ENCODE measurements around the gene LPCAT3.

The LPCAT3 gene

DNA sequence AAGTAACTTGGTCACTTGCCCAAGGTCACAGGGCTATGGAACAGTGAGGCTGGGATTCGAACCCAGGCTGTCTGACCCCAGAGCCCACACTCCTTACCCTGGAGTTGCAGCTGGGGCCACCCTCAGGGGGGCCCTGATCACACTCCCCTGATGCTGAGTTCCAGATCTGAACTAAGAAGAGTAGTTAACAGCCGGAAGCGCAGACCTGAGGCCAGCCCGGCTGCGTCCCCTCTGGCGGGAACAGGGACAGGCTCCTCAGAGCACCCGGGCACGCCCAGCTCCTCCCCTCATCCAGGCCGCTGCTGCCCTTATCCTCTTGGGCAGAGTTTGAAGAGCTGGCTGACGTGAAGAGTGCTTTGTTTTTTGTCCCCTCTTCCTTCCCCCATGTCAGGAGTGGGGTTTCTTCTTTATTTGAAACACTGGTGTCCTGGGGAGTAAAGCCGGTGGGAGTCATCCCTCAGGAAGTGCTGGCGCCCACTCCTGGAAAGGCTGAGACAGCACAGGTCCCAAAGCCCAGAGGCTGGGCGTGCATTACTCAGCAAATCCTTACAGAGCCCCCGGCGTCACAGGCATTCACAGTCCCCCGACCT is 56.5 kb downstream of the LPCAT3 start:
- Histone ChIP-seq H3K9ac (ENCODE audit: low read depth, low read length) (peak overlapping the region; percentile 77), H3K9me3 (ENCODE audit: insufficient read depth, low read depth, low read length) (no peaks in the 10 kb centered on the region), H3K4me3 (ENCODE audit: low read length) (peak overlapping the region; percentile 61), H3K4me1 (ENCODE audit: insufficient read depth, low read length) (peaks cover 24% of the 10 kb centered on the region), H3K27ac (ENCODE audit: low read length) (peak overlapping the region; percentile 68), H3K27me3 (ENCODE audit: insufficient read depth, low read length) (no peaks in the 10 kb centered on the region), H3K36me3 (ENCODE audit: insufficient read depth, low read depth, low read length) (peaks cover 26% of the 10 kb centered on the region)

DNA sequence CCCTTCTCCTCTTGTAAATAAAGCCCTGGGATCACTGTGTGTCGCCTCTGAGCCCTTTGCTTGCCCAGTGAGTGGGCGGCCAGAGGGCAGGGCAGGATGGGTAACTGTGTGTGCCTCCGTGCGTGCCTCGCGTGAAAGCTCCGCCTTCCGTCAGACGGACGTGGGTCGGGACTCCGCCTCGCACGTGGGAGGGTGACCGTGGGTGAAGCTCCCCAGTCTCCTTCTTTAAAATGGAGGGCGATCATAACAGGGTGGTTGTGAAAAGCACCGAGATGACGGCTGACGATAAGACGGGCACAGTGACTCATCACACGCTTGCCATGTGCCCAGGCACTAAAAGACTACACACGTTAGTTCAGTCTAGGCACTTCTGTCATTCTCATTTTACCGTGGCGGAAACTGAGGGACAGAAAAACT is 57.0 kb downstream of the LPCAT3 start:
- peaks cover 24% of the 10 kb centered on the region for H3K4me1 ChIP-seq (ENCODE audit: insufficient read depth, low read length)
- H3K9ac ChIP-seq (ENCODE audit: low read depth, low read length), result peak overlapping the region; percentile 77
- no peaks in the 10 kb centered on the region for H3K9me3 ChIP-seq (ENCODE audit: insufficient read depth, low read depth, low read length)
- H3K4me3 ChIP-seq (ENCODE audit: low read length), result peak overlapping the region; percentile 61
- no peaks in the 10 kb centered on the region for H3K27me3 ChIP-seq (ENCODE audit: insufficient read depth, low read length)
- peak overlapping the region; percentile 68 for H3K27ac ChIP-seq (ENCODE audit: low read length)
- H3K36me3 ChIP-seq (ENCODE audit: insufficient read depth, low read depth, low read length), result peaks cover 21% of the 10 kb centered on the region

DNA sequence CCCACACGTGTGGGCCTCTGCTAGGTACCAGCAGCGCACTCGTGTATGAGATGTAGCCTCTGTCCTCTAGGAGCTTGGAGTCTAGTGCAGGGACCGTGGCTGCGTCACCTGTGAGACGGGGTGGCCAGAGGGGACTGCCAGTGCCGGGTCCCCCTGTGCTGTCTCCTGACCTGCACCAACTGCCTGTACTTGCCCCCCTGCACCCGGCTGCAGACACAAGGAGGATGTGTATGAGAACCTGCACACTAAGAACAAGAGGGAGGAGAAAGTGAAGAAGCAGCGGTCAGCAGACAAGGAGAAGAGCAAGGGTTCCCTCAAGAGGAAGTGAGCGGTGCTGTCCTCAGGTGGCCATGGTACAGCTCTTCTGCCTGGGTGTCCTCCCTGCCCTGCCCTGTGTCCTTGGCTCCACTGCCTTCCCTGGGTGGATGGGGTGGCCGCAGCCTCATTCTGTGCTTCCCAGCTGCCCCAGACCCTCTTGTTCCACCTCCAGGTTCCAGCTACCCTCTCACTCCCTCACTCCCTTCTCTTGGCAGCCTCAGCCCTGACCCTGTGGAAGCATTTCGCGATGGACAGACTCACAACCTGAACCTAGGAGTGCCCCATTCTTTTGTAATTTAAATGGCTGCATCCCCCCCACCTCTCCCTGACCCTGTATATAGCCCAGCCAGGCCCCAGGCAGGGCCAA is 57.5 kb downstream of the LPCAT3 start:
- H3K4me3 ChIP-seq (ENCODE audit: low read length), result peak overlapping the region; percentile 61; the same call in 1 of the 2 replicates
- H3K4me1 ChIP-seq (ENCODE audit: insufficient read depth, low read length), result peaks cover 24% of the 10 kb centered on the region; the same call in 1 of the 2 replicates
- no peaks in the 10 kb centered on the region for H3K9me3 ChIP-seq (ENCODE audit: insufficient read depth, low read depth, low read length)
- H3K36me3 ChIP-seq (ENCODE audit: insufficient read depth, low read depth, low read length), result peaks cover 15% of the 10 kb centered on the region
- no peaks in the 10 kb centered on the region for H3K27me3 ChIP-seq (ENCODE audit: insufficient read depth, low read length)
- H3K9ac ChIP-seq (ENCODE audit: low read depth, low read length), result peak overlapping the region; percentile 77; the same call in 1 of the 2 replicates
- peak overlapping the region; percentile 68 for H3K27ac ChIP-seq (ENCODE audit: low read length)

DNA sequence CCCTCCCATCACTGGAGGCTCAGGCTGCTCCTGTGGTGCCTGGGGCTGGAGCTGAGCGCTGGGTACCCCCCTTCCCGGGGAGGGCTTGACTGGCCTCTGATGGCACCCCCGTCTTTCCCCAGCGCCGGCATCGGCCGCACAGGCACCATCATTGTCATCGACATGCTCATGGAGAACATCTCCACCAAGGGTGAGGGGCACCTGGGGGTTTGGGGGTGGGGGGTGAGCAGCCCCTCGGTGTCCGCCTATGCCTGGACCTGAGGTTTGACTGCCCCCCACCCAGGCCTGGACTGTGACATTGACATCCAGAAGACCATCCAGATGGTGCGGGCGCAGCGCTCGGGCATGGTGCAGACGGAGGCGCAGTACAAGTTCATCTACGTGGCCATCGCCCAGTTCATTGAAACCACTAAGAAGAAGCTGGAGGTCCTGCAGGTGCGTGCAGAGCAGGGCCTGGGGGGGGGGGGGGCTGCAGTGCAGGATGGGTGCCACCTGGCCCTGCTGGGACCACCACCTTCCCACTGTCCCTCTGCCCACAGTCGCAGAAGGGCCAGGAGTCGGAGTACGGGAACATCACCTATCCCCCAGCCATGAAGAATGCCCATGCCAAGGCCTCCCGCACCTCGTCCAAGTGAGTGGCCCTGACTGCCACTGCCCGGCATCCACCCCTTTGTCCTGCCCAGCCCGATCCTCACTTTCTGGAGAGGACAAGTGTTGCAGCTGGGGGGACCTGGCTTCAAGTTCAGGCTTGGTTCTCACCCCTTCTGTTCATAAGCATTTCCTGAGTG is 58.3 kb downstream of the LPCAT3 start:
- Histone ChIP-seq H3K4me3 (ENCODE audit: low read length) (no peak overlapping the region), H3K9me3 (ENCODE audit: insufficient read depth, low read depth, low read length) (no peaks in the 10 kb centered on the region), H3K36me3 (ENCODE audit: insufficient read depth, low read depth, low read length) (peaks cover 9% of the 10 kb centered on the region; the same call in 1 of the 2 replicates), H3K4me1 (ENCODE audit: insufficient read depth, low read length) (peaks cover 21% of the 10 kb centered on the region; the same call in 1 of the 2 replicates), H3K27ac (ENCODE audit: low read length) (no peak overlapping the region), H3K9ac (ENCODE audit: low read depth, low read length) (peak overlapping the region; percentile 77; the same call in 1 of the 2 replicates), H3K27me3 (ENCODE audit: insufficient read depth, low read length) (no peaks in the 10 kb centered on the region)

DNA sequence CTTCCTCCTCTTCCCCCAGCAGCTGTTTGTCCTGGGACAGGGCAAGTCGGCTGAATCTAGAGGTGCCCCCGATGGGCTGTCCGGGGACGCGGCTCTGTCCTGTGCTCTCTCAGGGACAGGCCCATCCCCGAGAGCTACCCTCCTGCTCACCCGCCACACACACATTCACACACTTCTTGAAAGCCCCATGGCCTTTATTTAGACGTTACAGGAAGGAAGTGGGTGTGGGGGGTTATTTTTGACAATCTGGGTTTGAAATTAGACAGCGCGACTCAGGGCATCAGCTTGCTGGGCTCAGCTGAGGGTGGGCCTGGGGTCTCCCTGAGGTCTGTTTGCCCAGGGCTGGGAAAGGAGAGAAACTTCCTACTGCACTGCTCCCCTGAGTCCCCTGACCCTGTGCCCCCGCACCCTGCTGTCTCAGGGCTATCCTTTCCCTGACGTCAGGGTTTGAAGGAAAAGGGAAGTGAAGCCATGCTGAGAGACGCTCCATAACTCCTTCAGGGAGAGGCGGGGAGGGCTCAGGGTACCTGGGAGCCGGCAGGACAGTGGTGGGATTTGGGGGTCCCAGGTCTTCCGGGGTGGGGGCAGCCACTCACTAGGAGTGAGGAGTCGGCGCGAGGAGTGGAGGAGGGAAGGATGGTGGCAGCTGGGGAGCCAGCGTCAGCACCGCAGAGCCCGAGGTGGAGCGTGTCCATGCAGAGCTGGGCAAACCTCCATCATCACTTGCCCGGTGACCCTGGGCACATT is 59.0 kb downstream of the LPCAT3 start:
- H3K9me3 ChIP-seq (ENCODE audit: insufficient read depth, low read depth, low read length), result no peaks in the 10 kb centered on the region
- H3K4me3 ChIP-seq (ENCODE audit: low read length), result no peak overlapping the region
- peaks cover 21% of the 10 kb centered on the region; the same call in 1 of the 2 replicates for H3K4me1 ChIP-seq (ENCODE audit: insufficient read depth, low read length)
- H3K9ac ChIP-seq (ENCODE audit: low read depth, low read length), result no peak overlapping the region
- peaks cover 1% of the 10 kb centered on the region; the same call in 1 of the 2 replicates for H3K36me3 ChIP-seq (ENCODE audit: insufficient read depth, low read depth, low read length)
- H3K27ac ChIP-seq (ENCODE audit: low read length), result no peak overlapping the region
- no peaks in the 10 kb centered on the region for H3K27me3 ChIP-seq (ENCODE audit: insufficient read depth, low read length)

DNA sequence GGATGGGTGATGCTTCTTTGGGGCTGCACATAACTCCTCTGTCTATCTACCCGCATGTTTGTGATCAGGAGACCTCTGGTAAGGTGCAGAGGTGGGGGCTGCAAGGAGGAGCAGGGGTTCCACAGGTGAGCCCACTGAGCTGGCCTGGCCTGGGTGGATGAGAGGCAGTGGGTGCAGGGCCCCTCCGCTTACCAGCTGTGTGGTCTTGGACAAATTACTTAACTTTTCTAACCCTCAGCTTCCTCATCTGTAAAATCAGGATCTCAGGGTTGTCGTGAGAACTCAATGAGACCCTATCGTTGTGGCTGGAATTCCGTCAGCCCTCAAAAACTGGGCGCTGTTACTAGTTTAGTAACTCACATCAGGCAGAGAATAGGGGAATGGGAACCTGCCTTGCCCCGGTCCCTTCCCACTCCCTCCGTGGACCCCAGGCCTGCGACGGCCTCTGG is 59.6 kb downstream of the LPCAT3 start:
- no peak overlapping the region for H3K27ac ChIP-seq (ENCODE audit: low read length)
- H3K9me3 ChIP-seq (ENCODE audit: insufficient read depth, low read depth, low read length), result no peaks in the 10 kb centered on the region
- H3K4me1 ChIP-seq (ENCODE audit: insufficient read depth, low read length), result peaks cover 21% of the 10 kb centered on the region; the same call in 1 of the 2 replicates
- H3K27me3 ChIP-seq (ENCODE audit: insufficient read depth, low read length), result no peaks in the 10 kb centered on the region
- no peak overlapping the region for H3K4me3 ChIP-seq (ENCODE audit: low read length)
- no peak overlapping the region; the same call in 1 of the 2 replicates for H3K9ac ChIP-seq (ENCODE audit: low read depth, low read length)
- H3K36me3 ChIP-seq (ENCODE audit: insufficient read depth, low read depth, low read length), result no peaks in the 10 kb centered on the region

DNA sequence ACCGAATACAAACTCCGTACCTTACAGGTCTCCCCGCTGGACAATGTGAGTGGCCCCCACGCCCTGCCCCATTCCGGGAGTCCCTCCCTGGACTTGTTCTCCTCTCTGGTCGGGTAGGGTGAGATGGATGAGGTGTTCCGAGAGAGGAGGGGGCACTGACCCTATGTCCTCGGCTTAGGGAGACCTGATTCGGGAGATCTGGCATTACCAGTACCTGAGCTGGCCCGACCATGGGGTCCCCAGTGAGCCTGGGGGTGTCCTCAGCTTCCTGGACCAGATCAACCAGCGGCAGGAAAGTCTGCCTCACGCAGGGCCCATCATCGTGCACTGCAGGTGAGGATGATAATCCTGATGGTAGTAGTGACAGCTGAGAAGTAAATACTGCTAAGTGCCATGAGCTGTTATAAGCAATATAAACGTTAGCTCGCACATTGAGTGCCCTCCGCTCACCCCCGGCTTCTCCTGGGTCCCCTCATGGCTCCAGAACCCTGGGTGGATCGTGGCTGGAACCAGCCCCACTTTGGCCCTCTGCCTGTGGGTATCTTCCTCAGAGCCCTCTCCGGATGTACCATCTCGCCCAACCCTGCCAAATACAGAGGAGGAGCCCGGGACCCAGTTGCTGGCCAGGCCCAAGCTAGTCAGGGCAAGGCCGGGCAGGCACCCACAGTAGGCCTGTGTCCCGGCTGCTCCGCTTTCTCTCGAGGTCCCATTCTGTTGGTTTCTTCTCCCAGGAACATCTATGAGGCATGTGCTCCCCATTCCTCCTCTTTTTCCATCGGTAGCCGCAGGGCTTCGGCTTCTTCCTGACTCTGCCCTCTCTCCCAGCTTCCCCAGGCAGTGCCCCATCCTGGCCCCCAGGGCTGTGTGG is 60.3 kb downstream of the LPCAT3 start:
- no peak overlapping the region for H3K4me3 ChIP-seq (ENCODE audit: low read length)
- H3K27me3 ChIP-seq (ENCODE audit: insufficient read depth, low read length), result no peaks in the 10 kb centered on the region
- H3K9me3 ChIP-seq (ENCODE audit: insufficient read depth, low read depth, low read length), result no peaks in the 10 kb centered on the region
- no peak overlapping the region for H3K27ac ChIP-seq (ENCODE audit: low read length)
- H3K36me3 ChIP-seq (ENCODE audit: insufficient read depth, low read depth, low read length), result no peaks in the 10 kb centered on the region
- peaks cover 24% of the 10 kb centered on the region; the same call in 1 of the 2 replicates for H3K4me1 ChIP-seq (ENCODE audit: insufficient read depth, low read length)
- no peak overlapping the region; the same call in 1 of the 2 replicates for H3K9ac ChIP-seq (ENCODE audit: low read depth, low read length)

DNA sequence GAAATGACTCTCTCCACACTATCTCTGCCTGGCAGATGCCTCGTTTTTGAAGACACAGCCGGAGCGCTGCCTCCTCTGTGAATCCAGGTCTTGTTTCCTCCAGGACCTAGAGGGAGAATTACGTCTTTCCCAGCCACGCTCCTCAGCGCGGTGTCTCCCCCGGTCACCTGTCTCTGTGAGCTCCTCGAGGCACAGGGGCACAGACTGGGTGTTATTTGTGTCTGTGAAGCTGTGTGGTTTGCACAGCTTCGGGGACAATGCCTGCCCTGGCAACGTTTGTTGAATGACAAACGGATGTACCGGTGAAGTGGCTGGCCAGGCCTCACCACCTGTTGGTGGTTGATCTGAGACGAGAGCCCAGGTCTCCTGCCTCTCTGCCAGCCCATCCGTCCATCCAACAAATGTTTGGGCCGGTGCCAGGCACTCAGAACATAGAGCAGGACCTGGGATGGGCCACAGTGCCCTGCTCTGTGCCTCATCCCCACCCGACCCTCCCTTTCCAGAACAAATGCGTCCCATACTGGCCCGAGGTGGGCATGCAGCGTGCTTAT is 61.0 kb downstream of the LPCAT3 start:
- Histone ChIP-seq H3K4me1 (ENCODE audit: insufficient read depth, low read length) (peaks cover 18% of the 10 kb centered on the region; the same call in 1 of the 2 replicates), H3K27ac (ENCODE audit: low read length) (no peak overlapping the region), H3K4me3 (ENCODE audit: low read length) (no peak overlapping the region), H3K9ac (ENCODE audit: low read depth, low read length) (no peak overlapping the region), H3K36me3 (ENCODE audit: insufficient read depth, low read depth, low read length) (no peaks in the 10 kb centered on the region), H3K27me3 (ENCODE audit: insufficient read depth, low read length) (no peaks in the 10 kb centered on the region), H3K9me3 (ENCODE audit: insufficient read depth, low read depth, low read length) (no peaks in the 10 kb centered on the region)

DNA sequence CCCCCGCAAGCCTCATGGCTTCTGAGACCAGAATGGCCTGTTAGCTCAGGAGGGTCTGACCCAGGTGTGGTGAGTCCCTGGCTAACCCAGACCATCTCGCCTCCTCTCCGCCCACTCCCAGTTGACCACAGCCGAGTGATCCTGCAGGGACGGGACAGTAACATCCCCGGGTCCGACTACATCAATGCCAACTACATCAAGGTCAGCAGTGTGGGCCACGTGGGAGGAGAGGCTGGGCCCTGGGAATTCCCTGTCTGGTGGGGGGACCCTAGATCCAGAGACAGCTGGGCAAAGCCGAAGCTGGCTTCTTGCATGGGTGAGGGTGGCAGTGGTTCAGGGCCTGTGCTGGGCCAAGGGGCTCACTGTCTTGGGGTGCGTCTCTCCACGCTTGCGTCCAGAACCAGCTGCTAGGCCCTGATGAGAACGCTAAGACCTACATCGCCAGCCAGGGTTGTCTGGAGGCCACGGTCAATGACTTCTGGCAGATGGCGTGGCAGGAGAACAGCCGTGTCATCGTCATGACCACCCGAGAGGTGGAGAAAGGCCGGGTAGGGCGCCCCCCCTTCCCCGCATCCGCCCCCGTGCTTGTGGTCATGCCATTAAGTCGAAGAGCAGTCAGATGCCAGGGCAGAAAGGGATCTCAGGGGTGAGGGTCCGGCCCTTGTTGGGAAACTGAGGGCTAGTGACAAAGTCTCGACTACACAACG is 62.1 kb downstream of the LPCAT3 start:
- no peaks in the 10 kb centered on the region for H3K9me3 ChIP-seq (ENCODE audit: insufficient read depth, low read depth, low read length)
- peaks cover 8% of the 10 kb centered on the region; the same call in 1 of the 2 replicates for H3K4me1 ChIP-seq (ENCODE audit: insufficient read depth, low read length)
- H3K27ac ChIP-seq (ENCODE audit: low read length), result no peak overlapping the region
- no peaks in the 10 kb centered on the region for H3K36me3 ChIP-seq (ENCODE audit: insufficient read depth, low read depth, low read length)
- no peak overlapping the region for H3K9ac ChIP-seq (ENCODE audit: low read depth, low read length)
- H3K27me3 ChIP-seq (ENCODE audit: insufficient read depth, low read length), result no peaks in the 10 kb centered on the region
- no peak overlapping the region for H3K4me3 ChIP-seq (ENCODE audit: low read length)

All from iPS-20b (cell line).